Thyroid gland (tissue), 4 donors: Measurements from ENCODE around the gene STX1A. TPM values are rescaled to one million over a fixed set of nuclear protein-coding genes. Genes with fewer than 3 reads are reported as not detected.

Experiments used
- DNase-seq, 2 donors: peaks; one replicate each; pipeline ENCODE4 v3.0.0-alpha.2; 2019
- H3K27ac ChIP-seq, 3 donors: fragments of 200-600 bp; sonication (generic); 1 replicate in 2 of 3; 2 replicates in 1 of 3; pipeline ENCODE4 v1.5.1; 2016 to 2019; ENCODE audit warnings: mild to moderate bottlenecking in 1 of 3, moderate library complexity in 1 of 3
- H3K27me3 ChIP-seq: fragments of 200-600 bp; sonication (generic); one replicate; pipeline ENCODE4 v1.5.1; 2019
- H3K36me3 ChIP-seq, 2 donors: fragments of 200-600 bp; sonication (generic); one replicate each; pipeline ENCODE4 v1.5.1; 2016 to 2019
- H3K4me1 ChIP-seq, 2 donors: fragments of 200-600 bp; sonication (generic); one replicate each; pipeline ENCODE4 v1.5.1; 2017 to 2019
- H3K4me3 ChIP-seq, 3 donors: fragments of 200-600 bp; sonication (generic); replicated peaks in 1 of 3; 1 replicate in 2 of 3; 2 replicates in 1 of 3; pipeline ENCODE4 v1.5.1; 2016; ENCODE audit warnings: mild to moderate bottlenecking in 1 of 3
- H3K9me3 ChIP-seq: fragments of 200-600 bp; sonication (generic); one replicate; pipeline ENCODE4 v1.5.1; 2017
- CTCF ChIP-seq, 6 experiments: fragments of 200-600 bp in 3 of 6; fragments of 450-650 bp in 3 of 6; sonication (generic) in 3 of 6; IDR thresholded peaks; one replicate each; pipeline ENCODE4 v1.5.1; 2016 to 2019; ENCODE audit warnings: antibody characterized with exemption in 6 of 6, mild to moderate bottlenecking in 2 of 6, inconsistent platforms in 1 of 6, moderate library complexity in 1 of 6
- POLR2A ChIP-seq, 2 donors: fragments of 450-650 bp; IDR thresholded peaks; one replicate each; pipeline ENCODE4 v1.6.1; 2017; ENCODE audit warnings: antibody characterized with exemption in 2 of 2, mild to moderate bottlenecking in 2 of 2, moderate library complexity in 1 of 2
- WGBS, 2 donors: methylation state at CpG; one replicate each; pipeline ENCODE4 v1.1.5; 2017; 5-methylcytosine and 5-hydroxymethylcytosine counted together
- intact Hi-C: fragments of 100-400 bp; cut with DNase I; formaldehyde crosslinking; loops from one replicate; pipeline ENCODE4 v1.15.1; 2023
- total RNA-seq, 4 donors: library from RNA; depleted of rRNA; stranded (reverse); fragments of >200 nt; gene quantifications; one replicate each; pipeline ENCODE4 v1.2.3, GENCODE V29; 2016

STX1A gene
- total RNA-seq, 4 donors from 2014 or later = 4.4 to 9.5 (median 7.2) TPM

GRCh38 chr7:73761854-73762658 is 42.6 kb upstream of the STX1A start:
- H3K4me3 ChIP-seq = no peak overlapping the region
- H3K9me3 ChIP-seq = no peaks in the 10 kb centered on the region
- DNase-seq = no peak
- TF ChIP-seq POLR2A (IDR thresholded peaks at IDR 0.05) (no peak), CTCF (IDR thresholded peaks at IDR 0.05) (no peak)
- 81 to 82% methylated on average over 8 of the region's 8 CpGs for WGBS, 2 donors
- peaks cover 0 to 5% of the 10 kb centered on the region in 2 donors for H3K4me1 ChIP-seq
- intact Hi-C loops = no loop called here
- no peak overlapping the region for H3K27ac ChIP-seq
- no peaks in the 10 kb centered on the region for H3K36me3 ChIP-seq
- no peaks in the 10 kb centered on the region for H3K27me3 ChIP-seq

- WGBS, 2 donors = 77 to 84% methylated on average over 7 of the region's 7 CpGs
- peaks cover 0 to 5% of the 10 kb centered on the region in 2 donors for H3K4me1 ChIP-seq
- TF ChIP-seq POLR2A (IDR thresholded peaks at IDR 0.05) (no peak), CTCF (IDR thresholded peaks at IDR 0.05) (no peak)
- no peak overlapping the region for H3K4me3 ChIP-seq
- intact Hi-C loops = no loop called here
- no peaks in the 10 kb centered on the region for H3K9me3 ChIP-seq
- no peaks in the 10 kb centered on the region for H3K36me3 ChIP-seq
- peak overlapping the region in 2 of 3 donors; percentile 30 to 40 for H3K27ac ChIP-seq
- no peaks in the 10 kb centered on the region for H3K27me3 ChIP-seq
- DNase-seq = peak; percentile 42 to 49
Observed at GRCh38 chr7:73758581-73759138, 39.2 kb upstream of the STX1A start.

GRCh38 chr7:73749931-73750776 is 30.7 kb upstream of the STX1A start:
- Histone ChIP-seq H3K36me3 (no peaks in the 10 kb centered on the region), H3K4me3 (no peak overlapping the region), H3K9me3 (no peaks in the 10 kb centered on the region), H3K4me1 (peaks cover 17 to 21% of the 10 kb centered on the region in 2 donors), H3K27me3 (no peaks in the 10 kb centered on the region), H3K27ac (no peak overlapping the region)
- TF ChIP-seq CTCF (IDR thresholded peaks at IDR 0.05) = no peak
- no peak for TF ChIP-seq POLR2A (IDR thresholded peaks at IDR 0.05)
- intact Hi-C loops = no loop called here
- no peak for DNase-seq
- WGBS, 2 donors = 89 to 93% methylated on average over 15 to 16 of the region's 16 CpGs

- H3K4me1 ChIP-seq = peaks cover 44 to 58% of the 10 kb centered on the region in 2 donors
- DNase-seq = peak; percentile 88 to 90
- WGBS, 2 donors = 23 to 34% methylated on average over 4 of the region's 4 CpGs
- TF ChIP-seq CTCF (IDR thresholded peaks at IDR 0.05) (no peak), POLR2A (IDR thresholded peaks at IDR 0.05) (peak in 1 of 2 donors; percentile 65)
- H3K27me3 ChIP-seq = no peaks in the 10 kb centered on the region
- H3K4me3 ChIP-seq = no peak overlapping the region
- H3K36me3 ChIP-seq = no peaks in the 10 kb centered on the region
- intact Hi-C loops = no loop called here
- peak overlapping the region; percentile 98 to 100 (median 99) for H3K27ac ChIP-seq
- no peaks in the 10 kb centered on the region for H3K9me3 ChIP-seq
Observed at GRCh38 chr7:73746378-73746777, 26.9 kb upstream of the STX1A start.
